GM12875 (cell line): ENCODE results near the gene RXYLT1.

Experiments
- H3K4me3 ChIP-seq: one replicate; pipeline ENCODE4 v1.5.1; 2011; ENCODE audit warnings: low read depth, low read length, control low read depth
- CTCF ChIP-seq: IDR thresholded peaks from 2 replicates; pipeline ENCODE4 v1.5.1; 2011; ENCODE audit warnings: low read depth, mild to moderate bottlenecking, control low read depth, inconsistent platforms, low read length, moderate library complexity, borderline replicate concordance; ENCODE audit not compliant: insufficient read depth

Gene RXYLT1

DNA sequence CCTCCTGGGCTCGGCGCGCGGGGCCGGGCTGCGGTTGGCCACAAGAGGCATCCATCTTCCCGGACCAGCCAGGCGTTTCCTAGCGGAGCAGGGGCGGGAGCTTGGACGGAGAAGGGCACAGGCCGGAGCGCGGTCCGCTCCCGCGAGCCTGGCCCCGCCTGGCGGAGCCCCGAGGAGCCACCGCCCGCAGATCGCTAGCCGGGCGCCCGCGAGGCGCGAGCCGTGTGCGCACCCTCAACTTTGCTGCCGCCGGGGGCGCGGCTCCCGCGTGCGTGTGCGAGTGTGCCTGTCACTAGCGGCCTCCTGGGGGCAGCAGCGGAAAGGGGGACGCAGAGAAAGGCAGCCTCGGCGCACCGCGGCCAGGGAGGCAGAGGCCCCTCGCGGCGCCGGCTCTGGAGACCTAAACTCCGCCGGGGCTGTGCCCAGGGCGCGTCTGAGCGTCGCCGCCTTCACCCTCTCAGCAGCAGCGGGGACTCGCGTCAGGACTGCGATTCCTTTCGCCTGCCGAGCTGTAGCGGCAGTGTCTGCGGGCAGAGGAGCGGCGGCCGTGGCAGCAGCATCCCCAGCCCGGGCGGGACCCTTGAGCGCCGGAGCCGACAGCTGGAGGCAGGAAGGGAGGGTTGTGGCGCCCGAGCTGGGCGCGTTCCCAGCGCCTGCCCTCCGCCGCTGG is 64.1 kb downstream of the RXYLT1 start:
- TF ChIP-seq CTCF: peak; percentile 96
- peak overlapping the region; percentile 57 for H3K4me3 ChIP-seq

GRCh38 chr12:63844391-63845341 is 65.0 kb downstream of the RXYLT1 start, which contains the start of gene SRGAP1:
SRGAP1 (plus strand) TSS chr12:63844700; CDS start chr12:63844817, 117 bp downstream.
- TF ChIP-seq CTCF: no peak
- H3K4me3 ChIP-seq: peak within 1 kb of the TSS; percentile 57

- no peak overlapping the region for H3K4me3 ChIP-seq
- no peak for TF ChIP-seq CTCF
Measured at GRCh38 chr12:63845726-63846125, 66.0 kb downstream of the RXYLT1 start.

DNA sequence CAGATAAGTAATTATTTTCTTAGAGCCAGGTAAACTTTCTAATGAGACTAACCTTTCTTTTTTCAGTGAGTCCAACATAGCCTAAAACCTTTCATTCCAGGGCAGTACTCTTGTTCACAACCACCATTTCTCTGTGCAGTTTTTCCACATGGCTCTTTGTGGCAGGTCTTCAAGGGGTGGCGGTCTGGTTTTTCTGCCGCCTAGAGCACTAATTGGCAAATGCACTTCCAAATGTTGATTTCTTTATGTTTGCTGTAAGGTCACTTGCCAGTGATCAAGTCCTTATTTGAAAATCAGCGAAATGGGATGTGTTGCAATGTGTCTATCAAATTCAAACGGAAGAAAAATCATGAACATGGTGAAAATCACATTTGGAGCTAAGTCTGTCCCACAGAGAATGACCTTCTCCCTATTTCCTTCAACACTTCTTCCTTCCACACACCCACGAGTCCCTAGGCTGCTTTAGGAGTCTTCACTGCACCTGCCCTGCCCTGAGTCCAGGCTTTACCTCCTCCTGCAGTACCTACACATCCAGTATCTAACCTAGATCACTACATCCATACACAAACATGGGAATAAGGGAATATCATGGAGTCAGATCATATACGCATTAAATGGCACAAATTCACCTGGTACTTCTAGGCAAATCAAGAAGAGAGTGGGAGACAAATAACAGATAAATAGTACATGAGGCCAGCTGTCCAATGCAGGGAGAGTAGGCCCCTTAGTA is 66.7 kb downstream of the RXYLT1 start:
- no peak overlapping the region for H3K4me3 ChIP-seq
- TF ChIP-seq CTCF: no peak

DNA sequence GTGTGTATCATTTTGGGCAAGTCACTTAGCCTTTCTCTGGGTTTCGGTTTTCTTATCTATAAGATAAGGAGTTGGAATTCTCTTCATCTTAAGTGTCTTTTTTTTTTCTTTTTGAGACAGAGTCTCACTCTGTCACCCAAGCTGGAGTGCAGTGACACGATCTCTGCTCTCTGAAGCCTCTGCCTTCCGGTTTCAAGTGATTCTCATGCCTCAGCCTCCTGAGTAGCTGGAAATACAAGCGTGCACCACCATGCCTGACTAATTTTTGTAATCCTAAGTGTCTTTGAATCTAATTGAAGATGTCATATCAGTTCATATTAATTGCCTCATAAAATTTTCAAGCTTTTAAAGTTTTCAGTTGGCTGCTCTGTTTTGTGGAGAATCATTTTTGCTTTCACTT is 68.7 kb downstream of the RXYLT1 start:
- no peak for TF ChIP-seq CTCF

DNA sequence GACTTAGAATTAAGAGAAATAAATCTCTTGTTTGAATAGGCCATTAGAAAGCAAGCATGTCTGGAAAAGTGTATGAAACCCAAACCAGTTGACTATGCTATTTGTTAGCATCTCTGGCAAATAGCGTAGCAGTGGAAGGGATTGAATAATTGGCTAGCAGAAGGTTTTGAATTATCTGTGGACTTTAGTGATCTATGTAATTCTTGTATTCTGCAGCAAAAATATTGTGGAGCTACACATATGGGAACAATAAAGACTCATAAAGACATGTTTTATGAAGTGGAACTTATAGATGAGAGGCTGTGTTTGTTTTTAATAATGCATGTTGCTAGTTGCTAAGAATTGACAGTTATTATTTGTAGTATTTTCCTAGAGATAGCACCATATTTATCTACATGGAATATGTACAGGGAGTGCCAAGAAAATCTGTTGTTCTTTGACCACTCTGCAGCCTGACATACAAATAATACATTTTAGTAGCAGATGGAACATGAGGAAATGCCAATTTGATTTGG is 69.5 kb downstream of the RXYLT1 start:
- no peak for TF ChIP-seq CTCF
- H3K4me3 ChIP-seq: no peak overlapping the region

More for the DNA sequence above, 68.7 kb downstream of the RXYLT1 start:
- no peak overlapping the region for H3K4me3 ChIP-seq
